ENCODE data around the gene LPIN2. TPM values are rescaled to one million over a fixed set of nuclear protein-coding genes. Genes with fewer than 3 reads are reported as not detected.

Gene LPIN2
- total RNA-seq, 1 experiment from 2014 or later: 25.3 TPM

- Mint-ChIP-seq H3K4me3 (ENCODE audit: unreplicated experiment) (no peak overlapping the region), H3K4me1 (ENCODE audit: low read depth, unreplicated experiment) (peaks cover 41% of the 10 kb centered on the region), H3K9me3 (ENCODE audit: unreplicated experiment) (no peaks in the 10 kb centered on the region), H3K36me3 (ENCODE audit: insufficient read depth, unreplicated experiment) (no peaks in the 10 kb centered on the region), H3K27ac (ENCODE audit: unreplicated experiment) (no peak overlapping the region), H3K27me3 (ENCODE audit: insufficient read depth, unreplicated experiment) (no peaks in the 10 kb centered on the region)
- H3K9me3 ChIP-seq: no peaks in the 10 kb centered on the region
- peaks cover 2% of the 10 kb centered on the region; the same call in 1 of the 2 replicates for H3K36me3 ChIP-seq (ENCODE audit: control insufficient read depth, insufficient read depth, low read length)
- no peaks in the 10 kb centered on the region for H3K27me3 ChIP-seq (replicated peaks; ENCODE audit: control insufficient read depth, insufficient read depth, low read length)
- CTCF ChIA-PET: interaction anchor here (0.6 to 1.4 kb wide), 3 partner anchors 11 to 107 kb away, joined by 3 to 5 read pairs (median 4); no protein-coding TSS in a partner anchor
- intact Hi-C loops (cut with micrococcal nuclease; ENCODE audit: unreplicated experiment): no loop called here
- POLR2A ChIA-PET: no interaction called here
- peaks cover 52% of the 10 kb centered on the region for H3K4me1 ChIP-seq
- DNase-seq: no peak
- H3K4me3 ChIP-seq (ENCODE audit: low read depth, low read length): no peak overlapping the region
- TF ChIP-seq CTCF (IDR thresholded peaks at IDR 0.05; ENCODE audit: insufficient read depth in 1 of 2, low read depth in 1 of 2, low read length in 1 of 2, severe bottlenecking in 1 of 2, unreplicated experiment in 1 of 2): no peak
- no TSS peak for BruUV-seq (replicated peaks)
Measured at GRCh38 chr18:2983296-2983695, 29.6 kb downstream of the LPIN2 start.

GRCh38 chr18:2982452-2983269 lies 30.3 kb downstream of the LPIN2 start:
- Mint-ChIP-seq H3K27ac (ENCODE audit: unreplicated experiment) (no peak overlapping the region), H3K4me3 (ENCODE audit: unreplicated experiment) (no peak overlapping the region), H3K4me1 (ENCODE audit: low read depth, unreplicated experiment) (peaks cover 45% of the 10 kb centered on the region), H3K36me3 (ENCODE audit: insufficient read depth, unreplicated experiment) (no peaks in the 10 kb centered on the region), H3K9me3 (ENCODE audit: unreplicated experiment) (no peaks in the 10 kb centered on the region), H3K27me3 (ENCODE audit: insufficient read depth, unreplicated experiment) (no peaks in the 10 kb centered on the region)
- Histone ChIP-seq H3K27me3 (replicated peaks; ENCODE audit: control insufficient read depth, insufficient read depth, low read length) (no peaks in the 10 kb centered on the region), H3K4me3 (ENCODE audit: low read depth, low read length) (no peak overlapping the region), H3K36me3 (ENCODE audit: control insufficient read depth, insufficient read depth, low read length) (peaks cover 2% of the 10 kb centered on the region; the same call in 1 of the 2 replicates), H3K4me1 (peaks cover 52% of the 10 kb centered on the region), H3K9me3 (no peaks in the 10 kb centered on the region)
- peak; percentile 22 to 49 for DNase-seq
- intact Hi-C loops (cut with micrococcal nuclease; ENCODE audit: unreplicated experiment): no loop called here
- no TSS peak for BruUV-seq (replicated peaks)
- CTCF ChIA-PET: interaction anchor here (0.6 to 1.4 kb wide), 3 partner anchors 12 to 108 kb away, joined by 3 to 5 read pairs (median 4); no protein-coding TSS in a partner anchor
- no peak for TF ChIP-seq CTCF (IDR thresholded peaks at IDR 0.05; ENCODE audit: insufficient read depth in 1 of 2, low read depth in 1 of 2, low read length in 1 of 2, severe bottlenecking in 1 of 2, unreplicated experiment in 1 of 2)
- POLR2A ChIA-PET: no interaction called here

- POLR2A ChIA-PET: no interaction called here
- peaks cover 44% of the 10 kb centered on the region for H3K4me1 Mint-ChIP-seq (ENCODE audit: low read depth, unreplicated experiment)
Measured at GRCh38 chr18:2982022-2982421, 30.9 kb downstream of the LPIN2 start.

More at GRCh38 chr18:2982022-2982421, 30.9 kb downstream of the LPIN2 start:
- H3K9me3 ChIP-seq: no peaks in the 10 kb centered on the region
- TSS peak; percentile 13 for BruUV-seq (replicated peaks)
- peaks cover 54% of the 10 kb centered on the region for H3K4me1 ChIP-seq
- TF ChIP-seq CTCF (IDR thresholded peaks at IDR 0.05; ENCODE audit: insufficient read depth in 1 of 2, low read depth in 1 of 2, low read length in 1 of 2, severe bottlenecking in 1 of 2, unreplicated experiment in 1 of 2): no peak
- peaks cover 2% of the 10 kb centered on the region; the same call in 1 of the 2 replicates for H3K36me3 ChIP-seq (ENCODE audit: control insufficient read depth, insufficient read depth, low read length)
- Mint-ChIP-seq H3K27me3 (ENCODE audit: insufficient read depth, unreplicated experiment) (no peaks in the 10 kb centered on the region), H3K27ac (ENCODE audit: unreplicated experiment) (no peak overlapping the region), H3K4me3 (ENCODE audit: unreplicated experiment) (no peak overlapping the region), H3K9me3 (ENCODE audit: unreplicated experiment) (no peaks in the 10 kb centered on the region), H3K36me3 (ENCODE audit: insufficient read depth, unreplicated experiment) (no peaks in the 10 kb centered on the region)
- H3K4me3 ChIP-seq (ENCODE audit: low read depth, low read length): no peak overlapping the region
- intact Hi-C loops (cut with micrococcal nuclease; ENCODE audit: unreplicated experiment): no loop called here
- no peaks in the 10 kb centered on the region for H3K27me3 ChIP-seq (replicated peaks; ENCODE audit: control insufficient read depth, insufficient read depth, low read length)
- CTCF ChIA-PET: interaction anchor here (0.7 to 1.4 kb wide), 3 partner anchors 12 to 661 kb away, joined by 4 to 5 read pairs (median 4); no protein-coding TSS in a partner anchor
- no peak for DNase-seq

Data from Caco-2 (cell line).